ENCODE results near the gene SPAG17. TPM values are rescaled to one million over a fixed set of nuclear protein-coding genes. Genes with fewer than 3 reads are reported as not detected.

The SPAG17 gene
- total and polyA plus RNA-seq, 9 donors: 0.08 to 39.5 (median 0.67) TPM

- no peaks in the 10 kb centered on the region for H3K4me1 ChIP-seq (ENCODE audit: insufficient read depth)
- no peak overlapping the region for H3K27ac ChIP-seq
- TF ChIP-seq POLR2A (IDR thresholded peaks at IDR 0.05): no peak
- no peak for TF ChIP-seq EP300 (IDR thresholded peaks at IDR 0.05)
- TF ChIP-seq, protein P1, sequence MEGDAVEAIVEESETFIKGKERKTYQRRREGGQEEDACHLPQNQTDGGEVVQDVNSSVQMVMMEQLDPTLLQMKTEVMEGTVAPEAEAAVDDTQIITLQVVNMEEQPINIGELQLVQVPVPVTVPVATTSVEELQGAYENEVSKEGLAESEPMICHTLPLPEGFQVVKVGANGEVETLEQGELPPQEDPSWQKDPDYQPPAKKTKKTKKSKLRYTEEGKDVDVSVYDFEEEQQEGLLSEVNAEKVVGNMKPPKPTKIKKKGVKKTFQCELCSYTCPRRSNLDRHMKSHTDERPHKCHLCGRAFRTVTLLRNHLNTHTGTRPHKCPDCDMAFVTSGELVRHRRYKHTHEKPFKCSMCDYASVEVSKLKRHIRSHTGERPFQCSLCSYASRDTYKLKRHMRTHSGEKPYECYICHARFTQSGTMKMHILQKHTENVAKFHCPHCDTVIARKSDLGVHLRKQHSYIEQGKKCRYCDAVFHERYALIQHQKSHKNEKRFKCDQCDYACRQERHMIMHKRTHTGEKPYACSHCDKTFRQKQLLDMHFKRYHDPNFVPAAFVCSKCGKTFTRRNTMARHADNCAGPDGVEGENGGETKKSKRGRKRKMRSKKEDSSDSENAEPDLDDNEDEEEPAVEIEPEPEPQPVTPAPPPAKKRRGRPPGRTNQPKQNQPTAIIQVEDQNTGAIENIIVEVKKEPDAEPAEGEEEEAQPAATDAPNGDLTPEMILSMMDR (IDR thresholded peaks at IDR 0.05): no peak
- DNase-seq: no peak
- H3K27me3 ChIP-seq: peaks cover 2% of the 10 kb centered on the region
- no peak overlapping the region for H3K4me3 ChIP-seq
- WGBS, 3 donors: 69 to 74% (median 70%) methylated on average over 1 of the region's 1 CpG
- no peaks in the 10 kb centered on the region for H3K36me3 ChIP-seq
- intact Hi-C loops (cut with DNase I): no loop called here
- no peaks in the 10 kb centered on the region for H3K9me3 ChIP-seq
Observed at GRCh38 chr1:118113261-118113660, 71.8 kb downstream of the SPAG17 start.

DNA sequence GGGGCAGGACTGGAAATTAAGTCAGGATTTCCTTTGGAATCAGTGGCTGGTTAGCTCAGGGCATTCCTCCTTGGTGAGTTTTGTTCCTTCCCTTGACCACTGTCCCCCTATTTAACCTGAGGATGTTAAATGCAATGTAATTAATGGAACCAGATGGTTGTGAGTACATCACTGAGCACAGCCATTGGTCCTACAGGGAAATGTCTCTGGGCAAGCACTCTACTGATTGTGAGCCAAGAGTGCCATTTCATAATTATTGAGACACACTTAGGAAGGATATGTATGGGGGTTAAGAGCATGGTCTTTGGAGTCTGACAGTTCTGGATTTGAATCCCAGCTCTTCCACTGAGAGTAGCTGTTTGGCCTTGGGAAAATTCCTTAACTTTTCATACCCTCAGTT, 74.4 kb downstream of the SPAG17 start:
- no peaks in the 10 kb centered on the region for H3K9me3 ChIP-seq
- no peak for DNase-seq
- no peak overlapping the region for H3K27ac ChIP-seq
- H3K36me3 ChIP-seq: no peaks in the 10 kb centered on the region
- intact Hi-C loops (cut with DNase I): no loop called here
- H3K4me1 ChIP-seq (ENCODE audit: insufficient read depth): no peaks in the 10 kb centered on the region
- peaks cover 2% of the 10 kb centered on the region for H3K27me3 ChIP-seq
- no peak overlapping the region for H3K4me3 ChIP-seq
- no peak for TF ChIP-seq POLR2A (IDR thresholded peaks at IDR 0.05)
- TF ChIP-seq EP300 (IDR thresholded peaks at IDR 0.05): no peak
- TF ChIP-seq, protein P1 (IDR thresholded peaks at IDR 0.05): no peak

GRCh38 chr1:118104951-118105350, 80.1 kb downstream of the SPAG17 start:
- no peak for DNase-seq
- H3K4me1 ChIP-seq (ENCODE audit: insufficient read depth): no peaks in the 10 kb centered on the region
- H3K9me3 ChIP-seq: no peaks in the 10 kb centered on the region
- H3K27me3 ChIP-seq: no peaks in the 10 kb centered on the region
- TF ChIP-seq, protein P1 (IDR thresholded peaks at IDR 0.05): no peak
- TF ChIP-seq POLR2A (IDR thresholded peaks at IDR 0.05) (no peak), EP300 (IDR thresholded peaks at IDR 0.05) (no peak)
- H3K27ac ChIP-seq: no peak overlapping the region
- no peak overlapping the region for H3K4me3 ChIP-seq
- intact Hi-C loops (cut with DNase I): no loop called here
- WGBS, 3 donors: 73 to 89% (median 78%) methylated on average over 3 of the region's 3 CpGs
- H3K36me3 ChIP-seq: no peaks in the 10 kb centered on the region

DNA sequence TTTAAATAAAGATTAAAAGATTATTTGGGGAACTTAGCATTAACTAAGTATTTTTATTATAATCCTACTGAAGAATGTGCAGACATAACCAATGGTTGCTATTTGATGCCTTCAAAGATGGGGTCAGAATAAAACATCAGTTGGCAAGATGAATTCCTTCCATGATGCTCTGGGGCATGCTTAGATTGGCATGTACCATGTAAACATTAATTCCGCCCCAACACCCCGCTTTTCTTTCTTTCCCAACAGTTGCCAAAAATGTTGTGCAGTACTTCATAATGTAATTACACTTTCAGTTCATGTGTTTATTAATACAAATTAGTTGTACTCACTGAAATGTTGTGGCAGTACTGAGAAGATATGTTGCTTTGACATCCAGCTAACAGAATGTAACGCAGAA, 82.6 kb downstream of the SPAG17 start:
- 89 to 97% (median 90%) methylated on average over 3 of the region's 3 CpGs for WGBS, 3 donors
- no peak for DNase-seq
- intact Hi-C loops (cut with DNase I): no loop called here
- H3K9me3 ChIP-seq: no peaks in the 10 kb centered on the region
- no peaks in the 10 kb centered on the region for H3K27me3 ChIP-seq
- no peaks in the 10 kb centered on the region for H3K4me1 ChIP-seq (ENCODE audit: insufficient read depth)
- TF ChIP-seq POLR2A (IDR thresholded peaks at IDR 0.05): no peak
- TF ChIP-seq EP300 (IDR thresholded peaks at IDR 0.05): no peak
- TF ChIP-seq, protein P1 (IDR thresholded peaks at IDR 0.05): no peak
- no peak overlapping the region for H3K4me3 ChIP-seq
- H3K36me3 ChIP-seq: no peaks in the 10 kb centered on the region
- H3K27ac ChIP-seq: no peak overlapping the region

DNA sequence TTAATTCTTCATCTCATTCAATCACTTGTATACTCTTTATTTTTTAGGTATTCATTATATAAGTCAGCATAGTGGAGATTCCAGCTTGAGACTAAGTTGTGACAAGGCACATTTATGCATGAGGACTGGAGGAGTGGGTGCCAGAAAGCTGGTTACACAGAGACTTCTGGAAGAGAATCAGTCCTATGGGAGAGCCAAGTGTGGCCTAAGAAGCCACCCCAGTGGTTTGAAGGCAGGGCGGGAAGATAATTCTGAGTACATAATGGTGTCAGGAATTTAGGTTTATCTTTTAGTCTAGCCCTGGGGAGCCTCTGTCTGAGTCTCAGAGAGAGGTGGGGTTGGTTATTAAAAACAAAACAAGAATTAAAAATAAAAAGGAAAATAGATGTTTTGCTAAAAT, 83.0 kb downstream of the SPAG17 start:
- TF ChIP-seq POLR2A (IDR thresholded peaks at IDR 0.05): no peak
- TF ChIP-seq, protein P1 (IDR thresholded peaks at IDR 0.05): no peak
- whole genome bisulfite sequencing, 3 donors: 83 to 86% (median 84%) methylated on average over 1 of the region's 1 CpG
- intact Hi-C loops (cut with DNase I): no loop called here

More for the DNA sequence above, 83.0 kb downstream of the SPAG17 start:
- no peaks in the 10 kb centered on the region for H3K27me3 ChIP-seq
- H3K9me3 ChIP-seq: no peaks in the 10 kb centered on the region
- no peak overlapping the region for H3K4me3 ChIP-seq
- no peak for DNase-seq
- no peaks in the 10 kb centered on the region for H3K36me3 ChIP-seq
- H3K27ac ChIP-seq: no peak overlapping the region
- no peaks in the 10 kb centered on the region for H3K4me1 ChIP-seq (ENCODE audit: insufficient read depth)

Measured in ovary (tissue), 9 donors.